Right renal cortex interstitium (tissue), 3 donors: ENCODE measurements around the gene SMG5. TPM values are rescaled to one million over a fixed set of nuclear protein-coding genes. Genes with fewer than 3 reads are reported as not detected.
"Not testable (repeated sequence)": the region's sequence is repeated elsewhere in the genome, so short reads cannot be mapped to it uniquely, and the experiment has no call there.

ENCODE experiments used
- DNase-seq, 3 donors: peaks; one replicate each; pipeline ENCODE4 v3.0.0-alpha.2; 2013; ENCODE audit warnings: low read depth in 3 of 3, low spot score in 2 of 3
- polyA plus RNA-seq, 3 donors: library from polyadenylated mRNA; unstranded; fragments of 120-200 nt; gene quantifications; one replicate each; pipeline ENCODE4 v1.2.1, GENCODE V29; 2013; ENCODE audit not compliant: insufficient read length in 3 of 3

The SMG5 gene
- polyA plus RNA-seq, 3 donors, result 55.0 to 58.3 (median 57.6) TPM

- DNase-seq, result not testable (repeated sequence)
These were observed 66.1 kb downstream of the SMG5 start for GRCh38 chr1:156216361-156217086.

GRCh38 chr1:156214024-156214748 is 68.4 kb downstream of the SMG5 start:
- DNase-seq, result no peak

DNA sequence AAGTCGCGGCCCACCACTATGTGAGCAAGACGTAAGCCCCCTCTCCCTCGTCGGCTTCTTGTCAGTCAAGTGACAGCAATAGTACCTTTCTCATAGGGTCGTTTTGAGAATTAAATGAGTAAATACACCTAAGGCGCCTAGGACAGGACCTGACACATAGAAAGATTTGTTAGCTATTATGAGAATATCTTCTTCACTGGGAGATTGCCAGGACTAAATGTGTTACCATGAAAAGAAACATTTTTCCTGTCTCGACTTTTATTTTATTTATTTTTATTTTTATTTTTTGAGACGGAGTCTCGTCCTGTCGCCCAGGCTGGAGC is 69.0 kb downstream of the SMG5 start:
- no peak for DNase-seq

DNA sequence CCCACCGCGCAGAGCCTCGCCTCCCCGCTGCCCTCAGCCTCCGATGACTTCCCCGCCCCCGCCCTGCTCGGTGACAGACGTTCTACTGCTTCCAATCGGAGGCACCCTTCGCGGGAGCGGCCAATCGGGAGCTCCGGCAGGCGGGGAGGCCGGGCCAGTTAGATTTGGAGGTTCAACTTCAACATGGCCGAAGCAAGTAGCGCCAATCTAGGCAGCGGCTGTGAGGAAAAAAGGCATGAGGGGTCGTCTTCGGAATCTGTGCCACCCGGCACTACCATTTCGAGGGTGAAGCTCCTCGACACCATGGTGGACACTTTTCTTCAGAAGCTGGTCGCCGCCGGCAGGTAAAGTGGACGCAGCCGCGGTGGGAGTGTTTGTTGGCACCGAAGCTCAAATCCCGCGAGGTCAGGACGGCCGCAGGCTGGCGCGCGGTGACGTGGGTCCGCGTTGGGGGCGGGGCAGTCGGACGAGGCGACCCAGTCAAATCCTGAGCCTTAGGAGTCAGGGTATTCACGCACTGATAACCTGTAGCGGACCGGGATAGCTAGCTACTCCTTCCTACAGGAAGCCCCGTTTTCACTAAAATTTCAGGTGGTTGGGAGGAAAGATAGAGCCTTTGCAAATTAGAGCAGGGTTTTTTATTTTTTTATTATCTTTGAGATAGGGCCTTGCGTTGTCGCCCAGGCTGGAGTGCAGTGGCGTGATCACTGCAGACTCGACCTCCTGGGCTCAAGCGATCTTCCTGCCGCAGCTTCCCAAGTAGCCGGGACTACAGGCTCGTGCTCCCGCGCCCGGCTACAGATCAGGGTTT is 69.6 kb downstream of the SMG5 start, which contains the start of gene PMF1:
Gene PMF1 (plus strand): TSS at position 175 of the 811 bp plus-strand sequence. CDS start 9 bp downstream, at position 184.
- DNase-seq, result peak; percentile 92 to 95 (median 93)

GRCh38 chr1:156212130-156212529 is 70.5 kb downstream of the SMG5 start:
- DNase-seq, result no peak

GRCh38 chr1:156211243-156211642 is 71.4 kb downstream of the SMG5 start:
- no peak for DNase-seq

DNA sequence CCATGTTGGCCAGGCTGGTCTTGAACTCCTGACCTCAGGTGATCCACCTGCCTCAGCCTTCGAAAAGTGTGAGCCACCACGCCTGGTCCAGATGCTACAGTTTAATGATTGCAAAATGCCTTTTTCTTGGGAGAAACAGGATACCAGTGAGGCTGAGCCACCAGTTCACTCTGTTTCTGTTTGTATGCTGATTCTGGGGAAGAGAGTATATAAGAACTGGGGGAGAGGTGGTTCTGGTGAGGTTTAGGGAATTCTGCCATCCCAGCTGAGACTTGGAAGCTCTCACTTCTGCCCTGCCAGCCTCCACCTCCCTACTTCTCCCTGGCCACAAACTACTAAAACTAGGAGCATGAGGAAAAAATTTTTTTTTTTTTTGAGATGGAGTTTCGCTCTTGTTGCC is 77.9 kb downstream of the SMG5 start:
- DNase-seq, result no peak

DNA sequence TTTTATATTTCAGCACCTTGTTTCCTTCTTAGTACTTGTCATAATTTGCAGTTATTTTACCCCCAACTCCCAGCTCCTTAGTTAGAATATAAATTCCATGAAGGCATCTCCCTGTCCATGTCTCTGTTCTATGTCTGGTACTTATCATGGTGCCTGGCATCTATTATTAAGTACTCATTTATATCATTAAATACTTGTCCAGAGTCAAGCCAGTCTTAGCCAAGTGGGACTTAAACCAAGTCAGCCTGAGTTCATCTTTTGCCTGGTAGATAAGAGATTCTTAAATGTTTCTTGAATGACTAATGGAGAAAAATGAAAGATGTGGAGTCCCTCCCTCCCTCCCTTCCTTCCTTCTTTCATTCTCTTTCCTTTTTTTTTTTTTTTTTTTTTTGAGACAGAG is 79.3 kb downstream of the SMG5 start:
- no peak for DNase-seq

DNA sequence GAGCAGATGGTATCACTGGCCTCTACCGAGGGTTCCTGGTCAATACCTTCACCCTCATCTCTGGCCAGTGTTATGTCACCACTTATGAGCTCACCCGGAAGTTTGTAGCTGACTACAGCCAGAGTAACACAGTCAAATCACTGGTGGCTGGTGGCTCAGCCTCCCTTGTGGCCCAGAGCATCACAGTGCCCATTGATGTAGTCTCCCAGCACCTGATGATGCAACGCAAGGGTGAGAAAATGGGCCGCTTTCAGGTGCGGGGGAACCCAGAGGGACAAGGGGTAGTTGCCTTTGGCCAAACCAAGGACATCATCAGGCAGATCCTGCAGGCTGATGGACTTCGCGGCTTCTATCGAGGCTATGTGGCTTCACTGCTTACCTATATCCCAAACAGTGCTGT is 82.6 kb downstream of the SMG5 start:
- DNase-seq, result no peak

Other genes with a start within 250 kb of the SMG5 start
- 10 to 100 TPM; 47.6 to 53.0 (median 49.8) TPM for gene UBQLN4, start 229.0 kb downstream of the SMG5 start, polyA plus RNA-seq
- gene LAMTOR2, start 228.0 kb downstream of the SMG5 start, polyA plus RNA-seq, result 10 to 100 TPM; 52.4 to 58.7 (median 55.7) TPM
- gene RAB25, start 221.7 kb downstream of the SMG5 start, polyA plus RNA-seq, result 10 to 100 TPM; 48.2 to 62.7 (median 54.4) TPM
- gene MEX3A, start 200.4 kb downstream of the SMG5 start, polyA plus RNA-seq, result 10 to 100 TPM; 42.6 to 44.5 (median 44.2) TPM
- gene LMNA, start 168.1 kb downstream of the SMG5 start, polyA plus RNA-seq, result 10 to 100 TPM; 71.7 to 83.8 (median 82.5) TPM
- 10 to 100 TPM; 14.8 to 19.9 (median 18.3) TPM for gene SEMA4A, start 129.2 kb downstream of the SMG5 start, polyA plus RNA-seq
- 10 to 100 TPM; 28.8 to 31.0 (median 30.0) TPM for gene SLC25A44, start 88.7 kb downstream of the SMG5 start, polyA plus RNA-seq
- 10 to 100 TPM; 77.2 to 85.1 (median 81.0) TPM for gene PMF1, start 69.8 kb downstream of the SMG5 start, polyA plus RNA-seq
- 1 to 10 TPM; 1.1 to 1.5 (median 1.3) TPM for gene BGLAP, start 40.6 kb downstream of the SMG5 start, polyA plus RNA-seq
- gene PAQR6, start 34.8 kb downstream of the SMG5 start, polyA plus RNA-seq, result 1 to 10 TPM; 3.0 to 4.4 (median 3.0) TPM
- 1 to 10 TPM; 4.1 to 4.8 (median 4.8) TPM for gene TMEM79, start 1.5 kb upstream of the SMG5 start, polyA plus RNA-seq
- 10 to 100 TPM; 48.9 to 55.1 (median 54.5) TPM for gene GLMP, start 12.9 kb upstream of the SMG5 start, polyA plus RNA-seq
- gene VHLL, start 16.5 kb upstream of the SMG5 start, polyA plus RNA-seq, result not detected
- 100 to 1,000 TPM; 386 to 411 (median 410) TPM for gene CCT3, start 55.5 kb upstream of the SMG5 start, polyA plus RNA-seq
- under 1 TPM; 0.50 to 0.83 (median 0.69) TPM for gene TSACC, start 55.7 kb upstream of the SMG5 start, polyA plus RNA-seq
- 10 to 100 TPM in 2 of 3 donors, 1 to 10 TPM in 1; 8.7 to 12.3 (median 10.7) TPM for gene RHBG, start 86.4 kb upstream of the SMG5 start, polyA plus RNA-seq
- 10 to 100 TPM; 18.4 to 21.2 (median 19.6) TPM for gene MEF2D, start 217.9 kb upstream of the SMG5 start, polyA plus RNA-seq